ENCODE results near the gene HIVEP3.

The HIVEP3 gene

GRCh38 chr1:41647221-41648135, 271.2 kb downstream of the HIVEP3 start:
- FAIRE-seq (no peak), DNase-seq (ENCODE audit: insufficient read length, low spot score) (no peak)
- TF ChIP-seq POLR2AphosphoS5 (IDR thresholded peaks at IDR 0.05; ENCODE audit: low read depth, low read length) (no peak), POLR2A (IDR thresholded peaks at IDR 0.05; ENCODE audit: low read depth, low read length) (no peak), SPI1 (IDR thresholded peaks at IDR 0.05; ENCODE audit: low read depth, low read length) (no peak), POU2F2 (IDR thresholded peaks at IDR 0.05; ENCODE audit: low read depth, low read length) (no peak), PAX5 (IDR thresholded peaks at IDR 0.05; ENCODE audit: insufficient read depth, low read length, severe bottlenecking) (no peak), TAF1 (IDR thresholded peaks at IDR 0.05; ENCODE audit: low read depth, low read length) (no peak)

DNA sequence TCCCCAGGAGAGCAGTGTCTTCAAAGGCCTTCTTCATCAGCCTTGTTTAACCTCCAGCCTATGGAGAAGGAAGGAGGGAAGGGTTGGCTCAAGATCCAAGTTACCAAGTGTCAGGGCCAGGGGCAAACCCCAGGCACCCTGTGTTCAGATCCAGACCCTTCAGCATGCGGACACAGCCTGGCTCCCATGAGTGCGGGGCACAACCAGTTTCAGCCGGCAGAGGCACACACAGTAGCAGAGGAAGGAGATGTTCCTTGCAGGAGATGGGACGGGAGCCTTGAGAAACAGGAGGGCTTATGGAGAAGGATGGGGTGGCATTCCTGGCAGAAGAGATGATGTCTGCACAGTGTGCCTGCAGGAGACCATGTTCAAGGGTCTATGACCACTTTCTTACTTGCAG, 272.5 kb downstream of the HIVEP3 start:
- TF ChIP-seq TAF1 (IDR thresholded peaks at IDR 0.05; ENCODE audit: low read depth, low read length), result no peak
- TF ChIP-seq POLR2AphosphoS5 (IDR thresholded peaks at IDR 0.05; ENCODE audit: low read depth, low read length), result no peak
- no peak for TF ChIP-seq SPI1 (IDR thresholded peaks at IDR 0.05; ENCODE audit: low read depth, low read length)
- no peak for TF ChIP-seq PAX5 (IDR thresholded peaks at IDR 0.05; ENCODE audit: insufficient read depth, low read length, severe bottlenecking)
- no peak for TF ChIP-seq POLR2A (IDR thresholded peaks at IDR 0.05; ENCODE audit: low read depth, low read length)
- TF ChIP-seq POU2F2 (IDR thresholded peaks at IDR 0.05; ENCODE audit: low read depth, low read length), result no peak
- no peak for DNase-seq (ENCODE audit: insufficient read length, low spot score)
- FAIRE-seq, result no peak

DNA sequence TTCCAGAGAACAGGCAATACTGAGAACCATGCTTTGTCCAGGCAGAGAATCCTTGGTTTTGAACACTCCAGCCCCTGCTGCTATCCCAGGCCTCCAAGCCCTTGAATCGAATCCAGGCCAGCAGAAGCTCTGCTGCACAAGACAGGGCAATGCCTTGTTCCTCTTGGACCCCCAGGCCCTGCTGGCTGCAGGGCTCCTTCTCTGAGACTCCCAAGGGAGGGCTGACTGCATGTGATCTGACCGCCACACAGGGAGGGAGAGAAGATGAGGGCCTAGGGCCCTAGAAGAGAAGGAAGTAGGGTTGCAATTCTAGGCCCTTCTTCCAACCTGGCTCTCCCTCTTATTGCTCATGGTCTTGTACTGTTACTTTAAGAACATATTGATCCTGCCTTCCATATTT, 273.7 kb downstream of the HIVEP3 start:
- FAIRE-seq (no peak), DNase-seq (ENCODE audit: insufficient read length, low spot score) (no peak)
- TF ChIP-seq POLR2AphosphoS5 (IDR thresholded peaks at IDR 0.05; ENCODE audit: low read depth, low read length) (no peak), POLR2A (IDR thresholded peaks at IDR 0.05; ENCODE audit: low read depth, low read length) (no peak), TAF1 (IDR thresholded peaks at IDR 0.05; ENCODE audit: low read depth, low read length) (no peak), POU2F2 (IDR thresholded peaks at IDR 0.05; ENCODE audit: low read depth, low read length) (no peak)

GRCh38 chr1:41642922-41643821, 275.6 kb downstream of the HIVEP3 start:
- FAIRE-seq, result no peak
- DNase-seq (ENCODE audit: insufficient read length, low spot score), result no peak
- TF ChIP-seq POLR2A (IDR thresholded peaks at IDR 0.05; ENCODE audit: low read depth, low read length) (no peak), TAF1 (IDR thresholded peaks at IDR 0.05; ENCODE audit: low read depth, low read length) (no peak), PAX5 (IDR thresholded peaks at IDR 0.05; ENCODE audit: insufficient read depth, low read length, severe bottlenecking) (no peak), POU2F2 (IDR thresholded peaks at IDR 0.05; ENCODE audit: low read depth, low read length) (no peak), POLR2AphosphoS5 (IDR thresholded peaks at IDR 0.05; ENCODE audit: low read depth, low read length) (no peak), SPI1 (IDR thresholded peaks at IDR 0.05; ENCODE audit: low read depth, low read length) (no peak)

GRCh38 chr1:41641941-41642527, 276.7 kb downstream of the HIVEP3 start:
- DNase-seq (ENCODE audit: insufficient read length, low spot score) (no peak), FAIRE-seq (no peak)
- no peak for TF ChIP-seq POU2F2 (IDR thresholded peaks at IDR 0.05; ENCODE audit: low read depth, low read length)

DNA sequence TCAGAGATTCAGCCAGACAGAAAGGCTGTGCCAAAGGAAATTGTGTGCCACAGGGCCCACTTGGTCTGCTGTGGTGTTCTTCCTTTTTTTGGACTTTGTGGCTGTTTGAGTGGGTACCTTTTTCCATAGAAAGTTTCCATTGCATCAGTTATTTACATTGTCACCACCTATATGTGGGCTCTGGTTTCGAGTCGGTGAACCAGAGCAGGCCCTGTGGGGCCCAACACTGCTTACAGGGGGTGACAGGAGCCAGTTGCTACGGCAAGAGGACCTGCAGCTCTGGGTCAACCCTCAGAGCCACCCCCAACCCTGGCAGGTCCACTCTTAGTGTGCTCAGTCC, 277.3 kb downstream of the HIVEP3 start:
- DNase-seq (ENCODE audit: insufficient read length, low spot score), result no peak
- TF ChIP-seq SPI1 (IDR thresholded peaks at IDR 0.05; ENCODE audit: low read depth, low read length) (no peak), POU2F2 (IDR thresholded peaks at IDR 0.05; ENCODE audit: low read depth, low read length) (no peak), TAF1 (IDR thresholded peaks at IDR 0.05; ENCODE audit: low read depth, low read length) (no peak), PAX5 (IDR thresholded peaks at IDR 0.05; ENCODE audit: insufficient read depth, low read length, severe bottlenecking) (peak; percentile 67)
- FAIRE-seq, result peak; percentile 13

GRCh38 chr1:41640756-41641474, 277.8 kb downstream of the HIVEP3 start:
- DNase-seq (ENCODE audit: insufficient read length, low spot score) (no peak), FAIRE-seq (peak; percentile 69)
- no peak for TF ChIP-seq SPI1 (IDR thresholded peaks at IDR 0.05; ENCODE audit: low read depth, low read length)
- TF ChIP-seq PAX5 (IDR thresholded peaks at IDR 0.05; ENCODE audit: insufficient read depth, low read length, severe bottlenecking), result no peak
- no peak for TF ChIP-seq POLR2A (IDR thresholded peaks at IDR 0.05; ENCODE audit: low read depth, low read length)
- no peak for TF ChIP-seq TAF1 (IDR thresholded peaks at IDR 0.05; ENCODE audit: low read depth, low read length)
- no peak for TF ChIP-seq POU2F2 (IDR thresholded peaks at IDR 0.05; ENCODE audit: low read depth, low read length)
- no peak for TF ChIP-seq POLR2AphosphoS5 (IDR thresholded peaks at IDR 0.05; ENCODE audit: low read depth, low read length)

GRCh38 chr1:41640141-41640751, 278.5 kb downstream of the HIVEP3 start:
- DNase-seq (ENCODE audit: insufficient read length, low spot score) (no peak), FAIRE-seq (peak; percentile 60)
- TF ChIP-seq POU2F2 (IDR thresholded peaks at IDR 0.05; ENCODE audit: low read depth, low read length) (no peak), TAF1 (IDR thresholded peaks at IDR 0.05; ENCODE audit: low read depth, low read length) (no peak), SPI1 (IDR thresholded peaks at IDR 0.05; ENCODE audit: low read depth, low read length) (no peak), POLR2AphosphoS5 (IDR thresholded peaks at IDR 0.05; ENCODE audit: low read depth, low read length) (no peak), PAX5 (IDR thresholded peaks at IDR 0.05; ENCODE audit: insufficient read depth, low read length, severe bottlenecking) (no peak), POLR2A (IDR thresholded peaks at IDR 0.05; ENCODE audit: low read depth, low read length) (no peak)

All from GM12891 (cell line).